GM18520 (cell line): ENCODE results near the gene RBM43.

Experiments
- ATAC-seq: cut with Tn5 transposase; IDR thresholded peaks from one replicate; pipeline ENCODE4 v1.9.1; 2021; ENCODE audit not compliant: unreplicated experiment

The RBM43 gene

GRCh38 chr2:151230627-151231140 lies 31.0 kb downstream of the RBM43 start:
- ATAC-seq, result no peak

DNA sequence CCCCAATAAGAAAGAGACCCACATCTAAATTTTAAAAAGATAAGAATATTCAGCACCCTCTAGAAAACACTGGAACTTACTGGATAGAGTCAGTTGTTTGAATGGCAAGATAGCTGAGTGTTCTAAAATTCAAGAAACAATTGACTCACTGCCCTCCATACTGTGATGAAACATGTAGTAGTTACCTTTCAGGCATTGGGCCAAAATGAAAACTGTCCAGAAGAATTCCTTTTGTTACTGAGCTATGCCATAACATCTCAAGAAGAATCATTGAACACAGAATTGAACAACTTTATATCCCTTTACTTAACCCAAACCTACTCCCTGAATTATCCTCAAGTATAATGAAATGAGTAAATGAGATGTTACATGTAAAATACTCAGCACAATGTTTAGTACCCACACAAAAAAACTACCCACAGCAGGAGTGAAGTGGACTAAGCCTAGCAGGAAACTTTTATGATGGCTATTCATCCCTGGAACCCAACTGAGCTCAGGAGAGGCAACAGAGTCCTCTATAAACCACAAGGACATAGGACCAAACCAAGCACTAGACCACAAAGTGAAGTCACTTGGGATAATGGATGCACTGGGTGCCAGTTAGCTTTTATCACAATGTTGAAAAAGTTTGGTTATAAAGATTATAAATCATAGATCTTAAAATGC lies 32.7 kb downstream of the RBM43 start:
- no peak for ATAC-seq

- ATAC-seq, result no peak
Observed at GRCh38 chr2:151217343-151217742, 44.3 kb downstream of the RBM43 start.

DNA sequence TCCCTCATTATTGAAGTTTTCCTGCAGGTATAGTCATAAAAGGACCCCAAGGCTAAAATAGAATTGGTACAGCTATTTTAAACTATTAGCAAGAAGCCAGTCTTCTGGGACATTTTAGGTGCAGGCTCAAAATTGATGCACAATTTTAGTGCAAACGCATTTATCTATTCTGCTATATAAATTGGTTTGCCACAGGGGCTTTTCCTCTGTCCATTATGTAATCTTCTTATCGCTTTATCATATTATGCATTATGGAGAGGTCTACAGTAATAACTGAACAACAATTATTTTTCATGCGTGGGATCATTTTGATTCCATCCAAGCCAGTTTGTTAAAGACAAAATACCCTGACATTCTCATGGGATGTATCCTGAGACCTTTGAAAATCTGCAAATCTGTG lies 54.6 kb downstream of the RBM43 start:
- no peak for ATAC-seq

- no peak for ATAC-seq
Observed at GRCh38 chr2:151206446-151206968, 55.2 kb downstream of the RBM43 start.

GRCh38 chr2:151205571-151205970 lies 56.1 kb downstream of the RBM43 start:
- no peak for ATAC-seq

- no peak for ATAC-seq
Observed at GRCh38 chr2:151204756-151205155, 56.9 kb downstream of the RBM43 start.

DNA sequence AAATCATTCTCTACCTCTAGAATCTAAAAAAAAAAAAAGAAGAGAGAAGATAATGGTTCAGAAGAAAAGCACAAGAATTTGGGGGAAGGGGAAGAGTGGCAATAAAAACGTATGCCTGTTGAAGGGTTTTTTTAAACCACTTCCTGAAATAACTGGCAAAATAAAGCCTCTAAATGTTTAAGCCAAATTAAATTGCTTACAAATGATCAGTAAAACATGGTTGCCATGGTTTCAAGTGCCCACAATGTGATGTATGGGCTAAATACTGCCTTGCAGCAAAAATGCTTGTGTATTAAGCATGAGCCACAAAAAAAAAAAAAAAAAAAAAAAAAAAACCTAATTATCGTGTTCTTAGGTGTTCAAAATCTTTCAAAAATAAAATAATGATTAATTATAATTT lies 60.8 kb downstream of the RBM43 start:
- ATAC-seq, result no peak

GRCh38 chr2:151200277-151200676 lies 61.4 kb downstream of the RBM43 start:
- no peak for ATAC-seq

GRCh38 chr2:151198645-151199044 lies 63.0 kb downstream of the RBM43 start:
- no peak for ATAC-seq
